Measurements from ENCODE around the gene CPSF4L. TPM values are rescaled to one million over a fixed set of nuclear protein-coding genes. Genes with fewer than 3 reads are reported as not detected.

The CPSF4L gene
- total and polyA plus RNA-seq, 2 of the 13 experiments (the other 11 are each of a cell fraction or from before 2014, with no cell fraction given): 0.73 to 1.6 TPM

GRCh38 chr17:73231395-73231794, 30.3 kb downstream of the CPSF4L start (continued):
- TF ChIP-seq, protein P1, sequence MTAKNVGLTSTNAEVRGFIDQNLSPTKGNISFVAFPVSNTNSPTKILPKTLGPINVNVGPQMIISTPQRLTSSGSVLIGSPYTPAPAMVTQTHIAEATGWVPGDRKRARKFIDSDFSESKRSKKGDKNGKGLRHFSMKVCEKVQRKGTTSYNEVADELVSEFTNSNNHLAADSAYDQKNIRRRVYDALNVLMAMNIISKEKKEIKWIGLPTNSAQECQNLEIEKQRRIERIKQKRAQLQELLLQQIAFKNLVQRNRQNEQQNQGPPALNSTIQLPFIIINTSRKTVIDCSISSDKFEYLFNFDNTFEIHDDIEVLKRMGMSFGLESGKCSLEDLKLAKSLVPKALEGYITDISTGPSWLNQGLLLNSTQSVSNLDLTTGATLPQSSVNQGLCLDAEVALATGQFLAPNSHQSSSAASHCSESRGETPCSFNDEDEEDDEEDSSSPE (CRISPR knock-in tag; IDR thresholded peaks at IDR 0.05): 0 out of 2 replicates have a peak, but pooled peaks have one; percentile 29
- TF ChIP-seq IKZF1 (IDR thresholded peaks at IDR 0.05) (no peak), ZBTB43 (CRISPR knock-in tag; conservative IDR thresholded peaks at IDR 0.05) (no peak), NFATC3 (CRISPR knock-in tag; IDR thresholded peaks at IDR 0.05) (0 out of 2 replicates have a peak, but pooled peaks have one; percentile 24), HNF4A (CRISPR knock-in tag; IDR thresholded peaks at IDR 0.05) (no peak), ONECUT2 (CRISPR knock-in tag; IDR thresholded peaks at IDR 0.05) (no peak), DNMT3B (CRISPR knock-in tag; conservative IDR thresholded peaks at IDR 0.05) (0 out of 2 replicates have a peak, but pooled peaks have one; percentile 20)
- TF ChIP-seq, protein P2, sequence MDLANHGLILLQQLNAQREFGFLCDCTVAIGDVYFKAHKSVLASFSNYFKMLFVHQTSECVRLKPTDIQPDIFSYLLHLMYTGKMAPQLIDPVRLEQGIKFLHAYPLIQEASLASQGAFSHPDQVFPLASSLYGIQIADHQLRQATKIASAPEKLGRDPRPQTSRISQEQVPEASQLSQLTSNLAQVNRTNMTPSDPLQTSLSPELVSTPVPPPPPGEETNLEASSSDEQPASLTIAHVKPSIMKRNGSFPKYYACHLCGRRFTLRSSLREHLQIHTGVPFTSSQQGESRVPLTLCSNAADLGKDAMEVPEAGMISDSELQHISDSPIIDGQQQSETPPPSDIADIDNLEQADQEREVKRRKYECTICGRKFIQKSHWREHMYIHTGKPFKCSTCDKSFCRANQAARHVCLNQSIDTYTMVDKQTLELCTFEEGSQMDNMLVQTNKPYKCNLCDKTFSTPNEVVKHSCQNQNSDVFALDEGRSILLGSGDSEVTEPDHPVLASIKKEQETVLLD (CRISPR knock-in tag; IDR thresholded peaks at IDR 0.05; ENCODE audit: low read depth): no peak

GRCh38 chr17:73230088-73230487, 31.6 kb downstream of the CPSF4L start:
- peak overlapping the region in 1 of 3 experiments; percentile 97; a peak in 1 of 6 replicates for H3K4me3 ChIP-seq (replicated peaks in 1 of 3; ENCODE audit: insufficient read depth in 1 of 3, low read depth in 2 of 3, low read length in 3 of 3)
- no peak overlapping the region for H3K9ac ChIP-seq (ENCODE audit: insufficient read depth, low read depth, low read length)
- no peaks in the 10 kb centered on the region for H3K9me3 ChIP-seq (ENCODE audit: low read length)
- H3K4me2 ChIP-seq (ENCODE audit: low read depth, low read length): peak overlapping the region; percentile 88
- DNase-seq (ENCODE audit: low spot score): no peak
- 0 out of 2 replicates have a peak, but pooled peaks have one; percentile 25 for TF ChIP-seq ZNF296 (CRISPR knock-in tag; conservative IDR thresholded peaks at IDR 0.05)
- TF ChIP-seq DMAP1 (CRISPR knock-in tag; IDR thresholded peaks at IDR 0.05): no peak
- TF ChIP-seq ZNF619 (CRISPR knock-in tag; IDR thresholded peaks at IDR 0.05): no peak
- TF ChIP-seq SRY (CRISPR knock-in tag; IDR thresholded peaks at IDR 0.05): no peak
- TF ChIP-seq LBX2 (CRISPR knock-in tag; IDR thresholded peaks at IDR 0.05; ENCODE audit: borderline replicate concordance): no peak
- TF ChIP-seq KAT2B (IDR thresholded peaks at IDR 0.05; ENCODE audit: borderline replicate concordance, low read depth, low read length): 0 out of 2 replicates have a peak, but pooled peaks have one; percentile 8
- no peak for TF ChIP-seq HNRNPUL1 (IDR thresholded peaks at IDR 0.05; ENCODE audit: low read depth, low read length)
- 95% methylated on average over 4 of the region's 6 CpGs for WGBS (ENCODE audit: low lambda C conversion rate)
- H3K27ac ChIP-seq (ENCODE audit: extremely low read length, insufficient read depth, low read length): no peak overlapping the region
- BruUV-seq (replicated peaks): no TSS peak
- peaks cover 81% of the 10 kb centered on the region for H3K79me2 ChIP-seq (ENCODE audit: insufficient read depth, low read length)
- ChIA-PET POLR2A (no interaction called here), CTCF (ENCODE audit: low intra/inter-chr PET ratio, low total read pairs) (no interaction called here)
- peaks cover 69% of the 10 kb centered on the region for H3K4me1 ChIP-seq (ENCODE audit: insufficient read depth, low read length)
- FAIRE-seq: no peak
- no peaks in the 10 kb centered on the region for H4K20me1 ChIP-seq (ENCODE audit: insufficient read depth, low read length)
- peaks cover 0 to under 1% of the 10 kb centered on the region in 2 experiments; a peak in 1 of 5 replicates for H3K36me3 ChIP-seq (replicated peaks in 1 of 2; ENCODE audit: control insufficient read depth in 1 of 2, insufficient read depth in 2 of 2, low read length in 2 of 2)
- H3K27me3 ChIP-seq (ENCODE audit: control insufficient read depth in 1 of 2, insufficient read depth in 2 of 2, low read length in 2 of 2): peaks cover 0 to 4% of the 10 kb centered on the region in 2 experiments; a peak in 1 of 5 replicates
- intact Hi-C loops (cut with micrococcal nuclease; ENCODE audit: unreplicated experiment) (loop anchor here (2.0 kb wide), 1 partner anchor 29 kb away; no protein-coding TSS in a partner anchor), in situ Hi-C loops (cut with HindIII; ENCODE audit: extremely low pct_ligation_motif_present, low pct_unique_long_range_greater_than_20kb) (loop anchor here (5.0 kb wide), 1 partner anchor 38 kb away; the partner anchor contains the start of gene COG1)
- no peak for ATAC-seq
- H2AFZ ChIP-seq (ENCODE audit: low read length): no peak overlapping the region

Measured in HepG2 (cell line).